GM12878 (cell line): ENCODE results near the gene BCS1L. TPM values are rescaled to one million over a fixed set of nuclear protein-coding genes. Genes with fewer than 3 reads are reported as not detected.

ENCODE experiments used
- BACH1 ChIP-seq: fragments of 450-650 bp; IDR thresholded peaks from 2 replicates; pipeline ENCODE4 v1.6.1; 2017; ENCODE audit warnings: mild to moderate bottlenecking, borderline replicate concordance
- CHD2 ChIP-seq: IDR thresholded peaks from 2 replicates; pipeline ENCODE4 v1.6.1; 2011; ENCODE audit warnings: low read depth, low read length, improper control_type of control experiment, borderline replicate concordance
- EZH2 ChIP-seq: IDR thresholded peaks from 2 replicates; pipeline ENCODE4 v1.6.1; 2012; ENCODE audit warnings: low read depth, mild to moderate bottlenecking, control low read depth, inconsistent platforms, low read length, borderline replicate concordance; ENCODE audit not compliant: control insufficient read depth
- FOXK2 ChIP-seq: fragments of 450-650 bp; IDR thresholded peaks from 2 replicates; pipeline ENCODE4 v1.6.1; 2017; ENCODE audit warnings: mild to moderate bottlenecking, moderate library complexity
- GABPA ChIP-seq: IDR thresholded peaks from 2 replicates; pipeline ENCODE4 v1.6.1; 2014; ENCODE audit warnings: antibody characterized with exemption, low read depth, mild to moderate bottlenecking, inconsistent platforms
- IRF3 ChIP-seq: fragments of 450-650 bp; IDR thresholded peaks from 2 replicates; pipeline ENCODE4 v1.6.1; 2014; ENCODE audit warnings: mild to moderate bottlenecking
- IRF4 ChIP-seq: IDR thresholded peaks from 2 replicates; pipeline ENCODE4 v1.6.1; 2011; ENCODE audit warnings: low read depth, low read length
- NFXL1 ChIP-seq: fragments of 450-650 bp; IDR thresholded peaks from 2 replicates; pipeline ENCODE4 v1.6.1; 2017; ENCODE audit warnings: antibody characterized with exemption, mild to moderate bottlenecking, borderline replicate concordance
- NFYA ChIP-seq: IDR thresholded peaks from 2 replicates; pipeline ENCODE4 v1.6.1; 2011; ENCODE audit warnings: low read depth, mild to moderate bottlenecking, low read length, improper control_type of control experiment, borderline replicate concordance
- PAX5 ChIP-seq: IDR thresholded peaks from 2 replicates; pipeline ENCODE4 v1.6.1; 2011; ENCODE audit warnings: low read depth, low read length, borderline replicate concordance
- RELB ChIP-seq: fragments of 450-650 bp; IDR thresholded peaks from 2 replicates; pipeline ENCODE4 v1.6.1; 2017; ENCODE audit warnings: low read depth, mild to moderate bottlenecking, moderate library complexity
- SMAD1 ChIP-seq: fragments of 450-650 bp; IDR thresholded peaks from 2 replicates; pipeline ENCODE4 v1.6.1; 2018; ENCODE audit warnings: mild to moderate bottlenecking, low read depth; ENCODE audit not compliant: partially characterized antibody
- STAT1 ChIP-seq: fragments of 450-650 bp; conservative IDR thresholded peaks from 2 replicates; pipeline ENCODE4 v1.6.1; 2014; ENCODE audit warnings: antibody characterized with exemption, mild to moderate bottlenecking
- STAT3 ChIP-seq: IDR thresholded peaks from 2 replicates; pipeline ENCODE4 v1.6.1; 2011; ENCODE audit warnings: low read depth, low read length, improper control_type of control experiment
- WRNIP1 ChIP-seq: IDR thresholded peaks from 2 replicates; pipeline ENCODE4 v1.6.1; 2011; ENCODE audit warnings: low read depth, low read length, improper control_type of control experiment, borderline replicate concordance
- ZNF622 ChIP-seq: fragments of 450-650 bp; IDR thresholded peaks from 2 replicates; pipeline ENCODE4 v1.6.1; 2017; ENCODE audit warnings: mild to moderate bottlenecking, inconsistent platforms
- polyA plus RNA-seq, 11 experiments: library from polyadenylated mRNA; depleted of rRNA in 4 of 11; unstranded in 6 of 11; stranded (reverse) in 5 of 11; fragments of >200 nt; fragmentation: Nextera tagmentation in 4 of 11; fragmentation: Illumina TruSeq in 1 of 11; extraction: Ambion mirVana in 4 of 11; extraction: Trizol in 1 of 11; gene quantifications; 1 replicate in 1 of 11; 2 replicates in 10 of 11; pipeline versions ENCODE4 v1.2.1 to v1.2.3, GENCODE V29; 2011 to 2016; ENCODE audit warnings: inconsistent platforms in 2 of 11, missing spikeins in 2 of 11, low read depth in 1 of 11
- total RNA-seq, 4 experiments: library from RNA; depleted of rRNA in 3 of 4; stranded (reverse); fragments of >200 nt in 3 of 4; fragmentation: Illumina TruSeq in 1 of 4; extraction: Trizol in 1 of 4; gene quantifications; 2 replicates each; pipeline versions ENCODE4 v1.2.1 to v1.2.3, GENCODE V29; 2013 to 2021
- TF ChIP-seq, protein P1 (sequence below): fragments of 450-650 bp; IDR thresholded peaks from 2 replicates; pipeline ENCODE4 v1.6.1; 2018; ENCODE audit warnings: mild to moderate bottlenecking, low read depth, moderate library complexity; ENCODE audit not compliant: partially characterized antibody
- TF ChIP-seq, protein P2 (sequence below): fragments of 450-650 bp; IDR thresholded peaks from 2 replicates; pipeline ENCODE4 v1.6.1; 2017; ENCODE audit warnings: mild to moderate bottlenecking, moderate library complexity

BCS1L gene
- total and polyA plus RNA-seq, 10 of the 15 experiments (the other 5 are each of a cell fraction or from before 2014, with no cell fraction given): 40.4 to 114 (median 65.2) TPM

- TF ChIP-seq RELB (no peak; the same call in 1 of the 2 replicates), EZH2 (no peak), SMAD1 (no peak), FOXK2 (no peak), ZNF622 (no peak), IRF3 (no peak), NFYA (no peak), GABPA (no peak), STAT3 (no peak), STAT1 (peak; percentile 79; the same call in 1 of the 2 replicates), WRNIP1 (no peak), PAX5 (no peak; the same call in 1 of the 2 replicates), IRF4 (no peak), NFXL1 (no peak), CHD2 (peak; percentile 55; the same call in 1 of the 2 replicates), BACH1 (peak; percentile 99)
- TF ChIP-seq, protein P1, sequence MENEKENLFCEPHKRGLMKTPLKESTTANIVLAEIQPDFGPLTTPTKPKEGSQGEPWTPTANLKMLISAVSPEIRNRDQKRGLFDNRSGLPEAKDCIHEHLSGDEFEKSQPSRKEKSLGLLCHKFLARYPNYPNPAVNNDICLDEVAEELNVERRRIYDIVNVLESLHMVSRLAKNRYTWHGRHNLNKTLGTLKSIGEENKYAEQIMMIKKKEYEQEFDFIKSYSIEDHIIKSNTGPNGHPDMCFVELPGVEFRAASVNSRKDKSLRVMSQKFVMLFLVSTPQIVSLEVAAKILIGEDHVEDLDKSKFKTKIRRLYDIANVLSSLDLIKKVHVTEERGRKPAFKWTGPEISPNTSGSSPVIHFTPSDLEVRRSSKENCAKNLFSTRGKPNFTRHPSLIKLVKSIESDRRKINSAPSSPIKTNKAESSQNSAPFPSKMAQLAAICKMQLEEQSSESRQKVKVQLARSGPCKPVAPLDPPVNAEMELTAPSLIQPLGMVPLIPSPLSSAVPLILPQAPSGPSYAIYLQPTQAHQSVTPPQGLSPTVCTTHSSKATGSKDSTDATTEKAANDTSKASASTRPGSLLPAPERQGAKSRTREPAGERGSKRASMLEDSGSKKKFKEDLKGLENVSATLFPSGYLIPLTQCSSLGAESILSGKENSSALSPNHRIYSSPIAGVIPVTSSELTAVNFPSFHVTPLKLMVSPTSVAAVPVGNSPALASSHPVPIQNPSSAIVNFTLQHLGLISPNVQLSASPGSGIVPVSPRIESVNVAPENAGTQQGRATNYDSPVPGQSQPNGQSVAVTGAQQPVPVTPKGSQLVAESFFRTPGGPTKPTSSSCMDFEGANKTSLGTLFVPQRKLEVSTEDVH: no peak
- TF ChIP-seq, protein P2, sequence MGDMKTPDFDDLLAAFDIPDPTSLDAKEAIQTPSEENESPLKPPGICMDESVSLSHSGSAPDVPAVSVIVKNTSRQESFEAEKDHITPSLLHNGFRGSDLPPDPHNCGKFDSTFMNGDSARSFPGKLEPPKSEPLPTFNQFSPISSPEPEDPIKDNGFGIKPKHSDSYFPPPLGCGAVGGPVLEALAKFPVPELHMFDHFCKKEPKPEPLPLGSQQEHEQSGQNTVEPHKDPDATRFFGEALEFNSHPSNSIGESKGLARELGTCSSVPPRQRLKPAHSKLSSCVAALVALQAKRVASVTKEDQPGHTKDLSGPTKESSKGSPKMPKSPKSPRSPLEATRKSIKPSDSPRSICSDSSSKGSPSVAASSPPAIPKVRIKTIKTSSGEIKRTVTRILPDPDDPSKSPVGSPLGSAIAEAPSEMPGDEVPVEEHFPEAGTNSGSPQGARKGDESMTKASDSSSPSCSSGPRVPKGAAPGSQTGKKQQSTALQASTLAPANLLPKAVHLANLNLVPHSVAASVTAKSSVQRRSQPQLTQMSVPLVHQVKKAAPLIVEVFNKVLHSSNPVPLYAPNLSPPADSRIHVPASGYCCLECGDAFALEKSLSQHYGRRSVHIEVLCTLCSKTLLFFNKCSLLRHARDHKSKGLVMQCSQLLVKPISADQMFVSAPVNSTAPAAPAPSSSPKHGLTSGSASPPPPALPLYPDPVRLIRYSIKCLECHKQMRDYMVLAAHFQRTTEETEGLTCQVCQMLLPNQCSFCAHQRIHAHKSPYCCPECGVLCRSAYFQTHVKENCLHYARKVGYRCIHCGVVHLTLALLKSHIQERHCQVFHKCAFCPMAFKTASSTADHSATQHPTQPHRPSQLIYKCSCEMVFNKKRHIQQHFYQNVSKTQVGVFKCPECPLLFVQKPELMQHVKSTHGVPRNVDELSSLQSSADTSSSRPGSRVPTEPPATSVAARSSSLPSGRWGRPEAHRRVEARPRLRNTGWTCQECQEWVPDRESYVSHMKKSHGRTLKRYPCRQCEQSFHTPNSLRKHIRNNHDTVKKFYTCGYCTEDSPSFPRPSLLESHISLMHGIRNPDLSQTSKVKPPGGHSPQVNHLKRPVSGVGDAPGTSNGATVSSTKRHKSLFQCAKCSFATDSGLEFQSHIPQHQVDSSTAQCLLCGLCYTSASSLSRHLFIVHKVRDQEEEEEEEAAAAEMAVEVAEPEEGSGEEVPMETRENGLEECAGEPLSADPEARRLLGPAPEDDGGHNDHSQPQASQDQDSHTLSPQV: no peak
Measured at GRCh38 chr2:218710687-218711549, 51.4 kb downstream of the BCS1L start, which contains the start of gene TTLL4 (continued).
